GM18868 (cell line): Measurements from ENCODE around the gene CHCHD1.
"Not testable (repeated sequence)": the region's sequence is repeated elsewhere in the genome, so short reads cannot be mapped to it uniquely, and the experiment has no call there.

ENCODE experiments used
- ATAC-seq: cut with Tn5 transposase; IDR thresholded peaks from one replicate; pipeline ENCODE4 v1.9.1; 2021; ENCODE audit warnings: mild to moderate bottlenecking, moderate library complexity; ENCODE audit not compliant: unreplicated experiment

The CHCHD1 gene

GRCh38 chr10:73810358-73810734 lies 28.5 kb downstream of the CHCHD1 start:
- no peak for ATAC-seq

- peak; percentile 25 for ATAC-seq
Measured at GRCh38 chr10:73810735-73811465, 29.1 kb downstream of the CHCHD1 start.

- no peak for ATAC-seq
Measured at GRCh38 chr10:73812657-73813056, 30.8 kb downstream of the CHCHD1 start.

- ATAC-seq: no peak
Measured at GRCh38 chr10:73813333-73813732, 31.5 kb downstream of the CHCHD1 start.

- ATAC-seq: no peak
Measured at GRCh38 chr10:73814276-73814895, 32.5 kb downstream of the CHCHD1 start.

- ATAC-seq: no peak
Measured at GRCh38 chr10:73814896-73815718, 33.3 kb downstream of the CHCHD1 start.

- ATAC-seq: no peak
Measured at GRCh38 chr10:73815719-73816030, 33.8 kb downstream of the CHCHD1 start.

GRCh38 chr10:73816917-73817729 lies 35.3 kb downstream of the CHCHD1 start:
- ATAC-seq: no peak

GRCh38 chr10:73817826-73818225 lies 36.0 kb downstream of the CHCHD1 start:
- no peak for ATAC-seq

- no peak for ATAC-seq
Measured at GRCh38 chr10:73818402-73818801, 36.6 kb downstream of the CHCHD1 start.

- ATAC-seq: no peak
Measured at GRCh38 chr10:73819081-73819480, 37.2 kb downstream of the CHCHD1 start.

- no peak for ATAC-seq
Measured at GRCh38 chr10:73819513-73820093, 37.8 kb downstream of the CHCHD1 start.

- no peak for ATAC-seq
Measured at GRCh38 chr10:73823391-73823790, 41.5 kb downstream of the CHCHD1 start.

GRCh38 chr10:73824146-73824725 lies 42.4 kb downstream of the CHCHD1 start:
- ATAC-seq: no peak

- no peak for ATAC-seq
Measured at GRCh38 chr10:73827346-73828089, 45.7 kb downstream of the CHCHD1 start.

- no peak for ATAC-seq
Measured at GRCh38 chr10:73828161-73828560, 46.3 kb downstream of the CHCHD1 start.

- not testable (repeated sequence) for ATAC-seq
Measured at GRCh38 chr10:73829090-73829489, 47.2 kb downstream of the CHCHD1 start.
